ENCODE results near the gene SPRYD3.

SPRYD3 gene

DNA sequence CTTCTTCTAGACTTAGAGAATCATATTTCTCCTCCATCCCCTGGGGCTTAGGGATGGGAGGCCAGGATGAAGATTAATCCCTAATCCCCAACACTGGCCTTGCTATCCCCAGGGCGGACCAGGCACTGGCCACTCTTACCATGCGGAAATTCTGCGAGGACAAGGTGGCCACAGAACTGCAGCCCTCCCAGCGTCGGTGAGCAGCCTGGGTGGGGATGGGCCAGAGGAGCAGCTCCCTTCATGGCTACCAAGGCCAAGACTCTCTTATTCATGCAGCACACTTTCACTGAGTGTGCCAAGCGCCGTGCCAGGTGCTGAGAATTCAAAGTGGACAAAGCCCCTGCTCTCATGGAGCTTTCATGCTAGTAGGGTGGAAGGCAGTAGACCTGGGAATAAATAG lies 22.3 kb downstream of the SPRYD3 start (continued):
- no peak for TF ChIP-seq ZNF565 (CRISPR knock-in tag; conservative IDR thresholded peaks at IDR 0.05; ENCODE audit: low read depth)
- no peak for TF ChIP-seq PPARA (CRISPR knock-in tag; IDR thresholded peaks at IDR 0.05; ENCODE audit: borderline replicate concordance)
- TF ChIP-seq RARB (CRISPR knock-in tag; IDR thresholded peaks at IDR 0.05) = no peak
- no peak for TF ChIP-seq ESRRG (CRISPR knock-in tag; IDR thresholded peaks at IDR 0.05)
- no peak for TF ChIP-seq CSDC2 (CRISPR knock-in tag; IDR thresholded peaks at IDR 0.05)
- no peak for TF ChIP-seq TOX (CRISPR knock-in tag; IDR thresholded peaks at IDR 0.05; ENCODE audit: borderline replicate concordance)

DNA sequence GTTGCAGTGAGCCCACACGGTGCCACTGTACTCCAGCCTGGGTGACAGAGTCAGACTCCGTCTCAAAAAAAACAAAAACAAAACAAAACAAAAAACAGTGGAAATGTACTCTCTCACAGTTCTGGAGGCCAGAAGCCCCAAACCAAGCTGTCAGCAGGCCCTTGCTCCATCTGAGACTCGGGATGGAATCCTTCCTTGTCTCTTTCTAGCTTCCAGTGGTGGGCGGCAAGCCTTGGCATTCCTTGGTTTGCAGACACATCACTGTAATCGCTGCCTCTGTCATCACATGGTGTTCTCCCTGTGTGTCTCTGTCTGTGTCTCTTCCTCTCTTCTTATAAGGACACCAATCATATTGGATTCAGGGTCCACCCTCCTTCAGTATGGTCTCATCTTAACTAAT lies 22.9 kb downstream of the SPRYD3 start:
- no peak for ATAC-seq
- TF ChIP-seq ZFP3 (CRISPR knock-in tag; IDR thresholded peaks at IDR 0.05) = no peak
- TF ChIP-seq, protein P1, sequence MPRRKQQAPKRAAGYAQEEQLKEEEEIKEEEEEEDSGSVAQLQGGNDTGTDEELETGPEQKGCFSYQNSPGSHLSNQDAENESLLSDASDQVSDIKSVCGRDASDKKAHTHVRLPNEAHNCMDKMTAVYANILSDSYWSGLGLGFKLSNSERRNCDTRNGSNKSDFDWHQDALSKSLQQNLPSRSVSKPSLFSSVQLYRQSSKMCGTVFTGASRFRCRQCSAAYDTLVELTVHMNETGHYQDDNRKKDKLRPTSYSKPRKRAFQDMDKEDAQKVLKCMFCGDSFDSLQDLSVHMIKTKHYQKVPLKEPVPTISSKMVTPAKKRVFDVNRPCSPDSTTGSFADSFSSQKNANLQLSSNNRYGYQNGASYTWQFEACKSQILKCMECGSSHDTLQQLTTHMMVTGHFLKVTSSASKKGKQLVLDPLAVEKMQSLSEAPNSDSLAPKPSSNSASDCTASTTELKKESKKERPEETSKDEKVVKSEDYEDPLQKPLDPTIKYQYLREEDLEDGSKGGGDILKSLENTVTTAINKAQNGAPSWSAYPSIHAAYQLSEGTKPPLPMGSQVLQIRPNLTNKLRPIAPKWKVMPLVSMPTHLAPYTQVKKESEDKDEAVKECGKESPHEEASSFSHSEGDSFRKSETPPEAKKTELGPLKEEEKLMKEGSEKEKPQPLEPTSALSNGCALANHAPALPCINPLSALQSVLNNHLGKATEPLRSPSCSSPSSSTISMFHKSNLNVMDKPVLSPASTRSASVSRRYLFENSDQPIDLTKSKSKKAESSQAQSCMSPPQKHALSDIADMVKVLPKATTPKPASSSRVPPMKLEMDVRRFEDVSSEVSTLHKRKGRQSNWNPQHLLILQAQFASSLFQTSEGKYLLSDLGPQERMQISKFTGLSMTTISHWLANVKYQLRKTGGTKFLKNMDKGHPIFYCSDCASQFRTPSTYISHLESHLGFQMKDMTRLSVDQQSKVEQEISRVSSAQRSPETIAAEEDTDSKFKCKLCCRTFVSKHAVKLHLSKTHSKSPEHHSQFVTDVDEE (CRISPR knock-in tag; IDR thresholded peaks at IDR 0.05) = no peak
- no peak for TF ChIP-seq TOX (CRISPR knock-in tag; IDR thresholded peaks at IDR 0.05; ENCODE audit: borderline replicate concordance)
- TF ChIP-seq, protein P2, sequence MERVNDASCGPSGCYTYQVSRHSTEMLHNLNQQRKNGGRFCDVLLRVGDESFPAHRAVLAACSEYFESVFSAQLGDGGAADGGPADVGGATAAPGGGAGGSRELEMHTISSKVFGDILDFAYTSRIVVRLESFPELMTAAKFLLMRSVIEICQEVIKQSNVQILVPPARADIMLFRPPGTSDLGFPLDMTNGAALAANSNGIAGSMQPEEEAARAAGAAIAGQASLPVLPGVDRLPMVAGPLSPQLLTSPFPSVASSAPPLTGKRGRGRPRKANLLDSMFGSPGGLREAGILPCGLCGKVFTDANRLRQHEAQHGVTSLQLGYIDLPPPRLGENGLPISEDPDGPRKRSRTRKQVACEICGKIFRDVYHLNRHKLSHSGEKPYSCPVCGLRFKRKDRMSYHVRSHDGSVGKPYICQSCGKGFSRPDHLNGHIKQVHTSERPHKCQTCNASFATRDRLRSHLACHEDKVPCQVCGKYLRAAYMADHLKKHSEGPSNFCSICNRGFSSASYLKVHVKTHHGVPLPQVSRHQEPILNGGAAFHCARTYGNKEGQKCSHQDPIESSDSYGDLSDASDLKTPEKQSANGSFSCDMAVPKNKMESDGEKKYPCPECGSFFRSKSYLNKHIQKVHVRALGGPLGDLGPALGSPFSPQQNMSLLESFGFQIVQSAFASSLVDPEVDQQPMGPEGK (CRISPR knock-in tag; IDR thresholded peaks at IDR 0.05; ENCODE audit: borderline replicate concordance) = no peak
- TF ChIP-seq, protein P3, sequence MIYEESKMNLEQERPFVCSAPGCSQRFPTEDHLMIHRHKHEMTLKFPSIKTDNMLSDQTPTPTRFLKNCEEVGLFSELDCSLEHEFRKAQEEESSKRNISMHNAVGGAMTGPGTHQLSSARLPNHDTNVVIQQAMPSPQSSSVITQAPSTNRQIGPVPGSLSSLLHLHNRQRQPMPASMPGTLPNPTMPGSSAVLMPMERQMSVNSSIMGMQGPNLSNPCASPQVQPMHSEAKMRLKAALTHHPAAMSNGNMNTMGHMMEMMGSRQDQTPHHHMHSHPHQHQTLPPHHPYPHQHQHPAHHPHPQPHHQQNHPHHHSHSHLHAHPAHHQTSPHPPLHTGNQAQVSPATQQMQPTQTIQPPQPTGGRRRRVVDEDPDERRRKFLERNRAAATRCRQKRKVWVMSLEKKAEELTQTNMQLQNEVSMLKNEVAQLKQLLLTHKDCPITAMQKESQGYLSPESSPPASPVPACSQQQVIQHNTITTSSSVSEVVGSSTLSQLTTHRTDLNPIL (CRISPR knock-in tag; IDR thresholded peaks at IDR 0.05; ENCODE audit: low read depth) = no peak
- TF ChIP-seq ZFP30 (CRISPR knock-in tag; IDR thresholded peaks at IDR 0.05) = no peak
- TF ChIP-seq SNAI2 (CRISPR knock-in tag; IDR thresholded peaks at IDR 0.05) = no peak
- TF ChIP-seq, protein P4, sequence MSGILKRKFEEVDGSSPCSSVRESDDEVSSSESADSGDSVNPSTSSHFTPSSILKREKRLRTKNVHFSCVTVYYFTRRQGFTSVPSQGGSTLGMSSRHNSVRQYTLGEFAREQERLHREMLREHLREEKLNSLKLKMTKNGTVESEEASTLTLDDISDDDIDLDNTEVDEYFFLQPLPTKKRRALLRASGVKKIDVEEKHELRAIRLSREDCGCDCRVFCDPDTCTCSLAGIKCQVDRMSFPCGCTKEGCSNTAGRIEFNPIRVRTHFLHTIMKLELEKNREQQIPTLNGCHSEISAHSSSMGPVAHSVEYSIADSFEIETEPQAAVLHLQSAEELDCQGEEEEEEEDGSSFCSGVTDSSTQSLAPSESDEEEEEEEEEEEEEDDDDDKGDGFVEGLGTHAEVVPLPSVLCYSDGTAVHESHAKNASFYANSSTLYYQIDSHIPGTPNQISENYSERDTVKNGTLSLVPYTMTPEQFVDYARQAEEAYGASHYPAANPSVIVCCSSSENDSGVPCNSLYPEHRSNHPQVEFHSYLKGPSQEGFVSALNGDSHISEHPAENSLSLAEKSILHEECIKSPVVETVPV (CRISPR knock-in tag; IDR thresholded peaks at IDR 0.05) = no peak
- no peak for TF ChIP-seq ESRRG (CRISPR knock-in tag; IDR thresholded peaks at IDR 0.05)
- TF ChIP-seq, protein P5, sequence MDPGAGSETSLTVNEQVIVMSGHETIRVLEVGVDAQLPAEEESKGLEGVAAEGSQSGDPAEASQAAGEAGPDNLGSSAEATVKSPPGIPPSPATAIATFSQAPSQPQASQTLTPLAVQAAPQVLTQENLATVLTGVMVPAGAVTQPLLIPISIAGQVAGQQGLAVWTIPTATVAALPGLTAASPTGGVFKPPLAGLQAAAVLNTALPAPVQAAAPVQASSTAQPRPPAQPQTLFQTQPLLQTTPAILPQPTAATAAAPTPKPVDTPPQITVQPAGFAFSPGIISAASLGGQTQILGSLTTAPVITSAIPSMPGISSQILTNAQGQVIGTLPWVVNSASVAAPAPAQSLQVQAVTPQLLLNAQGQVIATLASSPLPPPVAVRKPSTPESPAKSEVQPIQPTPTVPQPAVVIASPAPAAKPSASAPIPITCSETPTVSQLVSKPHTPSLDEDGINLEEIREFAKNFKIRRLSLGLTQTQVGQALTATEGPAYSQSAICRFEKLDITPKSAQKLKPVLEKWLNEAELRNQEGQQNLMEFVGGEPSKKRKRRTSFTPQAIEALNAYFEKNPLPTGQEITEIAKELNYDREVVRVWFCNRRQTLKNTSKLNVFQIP (CRISPR knock-in tag; IDR thresholded peaks at IDR 0.05; ENCODE audit: borderline replicate concordance, low read depth) = no peak
- no peak for TF ChIP-seq RARB (CRISPR knock-in tag; IDR thresholded peaks at IDR 0.05)
- TF ChIP-seq CSDC2 (CRISPR knock-in tag; IDR thresholded peaks at IDR 0.05) = no peak
- no peak for TF ChIP-seq GLIS3 (CRISPR knock-in tag; IDR thresholded peaks at IDR 0.05)
- no peak for TF ChIP-seq ZNF70 (CRISPR knock-in tag; IDR thresholded peaks at IDR 0.05)

DNA sequence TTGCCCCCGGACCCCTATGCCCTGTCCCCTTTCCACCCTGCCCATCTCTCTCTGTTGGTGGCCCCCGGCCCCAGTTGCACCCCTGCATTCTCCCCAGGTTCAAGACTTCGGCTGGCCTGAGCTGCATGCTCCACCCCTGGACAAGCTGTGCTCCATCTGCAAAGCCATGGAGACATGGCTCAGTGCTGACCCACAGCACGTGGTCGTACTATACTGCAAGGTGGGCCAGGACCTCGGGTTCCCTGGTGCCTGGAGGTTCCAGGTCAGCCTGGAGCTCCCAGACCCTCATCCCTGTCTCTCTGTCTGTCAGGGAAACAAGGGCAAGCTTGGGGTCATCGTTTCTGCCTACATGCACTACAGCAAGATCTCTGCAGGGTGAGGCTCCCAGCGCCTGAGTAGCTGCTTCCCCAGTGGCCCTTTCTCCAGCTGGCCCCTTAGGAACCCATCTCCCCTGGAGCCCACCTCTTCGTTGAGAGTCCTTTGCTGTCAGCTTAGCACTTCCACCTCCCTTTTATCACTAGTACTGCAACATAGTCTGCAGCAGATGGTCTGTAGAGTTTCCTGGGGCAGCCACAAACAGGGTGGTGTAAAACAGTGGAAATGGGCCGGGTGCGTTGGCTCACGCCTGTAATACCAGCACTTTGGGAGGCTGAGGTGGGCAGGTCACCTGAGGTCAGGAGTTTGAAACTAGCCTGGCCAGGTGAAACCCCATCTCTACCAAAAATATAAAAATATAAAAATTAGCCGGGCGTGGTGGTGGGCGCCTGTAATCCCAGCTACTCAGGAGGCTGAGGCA lies 23.5 kb downstream of the SPRYD3 start:
- TF ChIP-seq ESRRG (CRISPR knock-in tag; IDR thresholded peaks at IDR 0.05) (no peak), TCF4 (CRISPR knock-in tag; IDR thresholded peaks at IDR 0.05; ENCODE audit: borderline replicate concordance) (no peak), ARNTL (CRISPR knock-in tag; IDR thresholded peaks at IDR 0.05; ENCODE audit: borderline replicate concordance, low read depth) (no peak), SNAI2 (CRISPR knock-in tag; IDR thresholded peaks at IDR 0.05) (no peak), ZFP30 (CRISPR knock-in tag; IDR thresholded peaks at IDR 0.05) (no peak)
- ATAC-seq = no peak

All from SK-N-SH treated with all-trans-retinoic acid at 6 μM for 48 hours (cell line).